Endometrium (tissue), 2 donors: ENCODE measurements around the gene AMIGO1.
A peak's percentile ranks its signal among the peaks of the same experiment; 100 is the strongest.

Source experiments
- FAIRE-seq: peaks from 2 replicates; lab custom pipeline; 2012; peaks lifted over from hg19 to GRCh38; lab: Jason Lieb, UNC
- donor health status: control.
- donor health status: control.

The AMIGO1 gene

GRCh38 chr1:109509176-109510134 lies at the start of gene AMIGO1:
Gene AMIGO1 (minus strand): TSS chr1:109509727. CDS start chr1:109508912, 815 bp downstream.
- FAIRE-seq = no peak

GRCh38 chr1:109557520-109557919 lies 48.0 kb upstream of the AMIGO1 start:
- no peak for FAIRE-seq

GRCh38 chr1:109556563-109556962 lies 47.0 kb upstream of the AMIGO1 start:
- FAIRE-seq = no peak

- peak; percentile 62 for FAIRE-seq
Measured at GRCh38 chr1:109548321-109549267, 39.1 kb upstream of the AMIGO1 start, which contains the start of gene GNAI3. Gene GNAI3 (plus strand): TSS chr1:109548615. CDS start chr1:109548721, 106 bp downstream.

- no peak for FAIRE-seq
Measured at GRCh38 chr1:109547463-109548320, 38.2 kb upstream of the AMIGO1 start.

- peak; percentile 84 for FAIRE-seq
Measured at GRCh38 chr1:109546311-109547109, 37.0 kb upstream of the AMIGO1 start.

- FAIRE-seq = no peak
Measured at GRCh38 chr1:109543988-109544735, 34.6 kb upstream of the AMIGO1 start.

GRCh38 chr1:109543283-109543987 lies 33.9 kb upstream of the AMIGO1 start:
- FAIRE-seq = no peak

- no peak for FAIRE-seq
Measured at GRCh38 chr1:109542657-109543056, 33.1 kb upstream of the AMIGO1 start.

- FAIRE-seq = no peak
Measured at GRCh38 chr1:109541102-109541501, 31.6 kb upstream of the AMIGO1 start.

GRCh38 chr1:109539676-109540075 lies 30.1 kb upstream of the AMIGO1 start, which contains the start of gene GPR61:
Gene GPR61 (plus strand): TSS chr1:109539872. CDS start chr1:109543023, 3,151 bp downstream.
- FAIRE-seq = no peak

- FAIRE-seq = no peak
Measured at GRCh38 chr1:109538827-109539555, 29.5 kb upstream of the AMIGO1 start.

- FAIRE-seq = no peak
Measured at GRCh38 chr1:109537450-109538178, 28.1 kb upstream of the AMIGO1 start.

GRCh38 chr1:109535971-109536491 lies 26.5 kb upstream of the AMIGO1 start:
- no peak for FAIRE-seq

- no peak for FAIRE-seq
Measured at GRCh38 chr1:109535481-109535880, 26.0 kb upstream of the AMIGO1 start.

GRCh38 chr1:109534307-109534858 lies 24.9 kb upstream of the AMIGO1 start:
- FAIRE-seq = no peak
